ENCODE data around the gene SH3YL1.

Gene SH3YL1, protein sequence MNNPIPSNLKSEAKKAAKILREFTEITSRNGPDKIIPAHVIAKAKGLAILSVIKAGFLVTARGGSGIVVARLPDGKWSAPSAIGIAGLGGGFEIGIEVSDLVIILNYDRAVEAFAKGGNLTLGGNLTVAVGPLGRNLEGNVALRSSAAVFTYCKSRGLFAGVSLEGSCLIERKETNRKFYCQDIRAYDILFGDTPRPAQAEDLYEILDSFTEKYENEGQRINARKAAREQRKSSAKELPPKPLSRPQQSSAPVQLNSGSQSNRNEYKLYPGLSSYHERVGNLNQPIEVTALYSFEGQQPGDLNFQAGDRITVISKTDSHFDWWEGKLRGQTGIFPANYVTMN

DNA sequence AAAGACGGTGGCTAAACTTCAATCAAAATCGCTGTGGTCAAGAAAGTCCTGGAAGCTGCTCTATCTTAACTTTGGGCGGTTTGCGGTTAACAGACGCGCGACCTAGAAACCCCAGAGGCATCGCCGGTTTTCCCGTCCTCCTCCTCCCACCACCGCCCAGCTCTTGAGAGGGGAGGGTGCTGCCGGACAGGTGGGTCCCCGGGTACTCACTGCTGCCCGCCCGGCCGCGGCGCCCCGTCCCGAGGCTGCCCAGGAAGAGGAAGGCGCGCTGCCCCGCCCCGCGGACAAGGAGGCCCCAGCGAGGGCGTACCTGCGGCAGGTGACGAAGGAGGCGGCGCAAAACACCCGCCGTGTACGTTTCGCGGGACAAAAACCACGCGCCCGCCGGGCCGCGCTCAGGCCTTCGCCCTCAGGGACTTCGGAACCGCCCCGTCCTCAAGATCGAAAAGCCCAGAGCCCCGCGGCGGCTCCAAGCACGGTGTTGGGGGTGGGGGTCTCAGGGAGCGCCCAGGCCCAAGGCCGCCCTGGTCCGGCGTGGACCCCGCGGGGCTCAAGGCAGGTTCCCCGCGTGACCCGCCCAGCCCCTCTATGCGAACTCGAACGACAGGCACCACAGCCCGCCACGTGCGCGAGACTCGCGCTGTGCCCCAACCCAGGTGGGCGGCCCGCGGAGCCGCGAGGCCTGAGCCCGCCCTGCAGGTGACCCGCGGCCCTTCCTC, at the start of gene SH3YL1:
TSS of gene SH3YL1 (minus strand) at position 259 of the 719 bp plus-strand sequence. CDS start at position 211, 48 bp downstream.
- no peak for DNase-seq

- no peak for DNase-seq
These were observed 47.2 kb upstream of the SH3YL1 start for GRCh38 chr2:310994-311393.

- no peak for DNase-seq
These were observed 46.2 kb upstream of the SH3YL1 start for GRCh38 chr2:309954-310510.

GRCh38 chr2:309148-309953, 45.5 kb upstream of the SH3YL1 start:
- DNase-seq: no peak

- DNase-seq: no peak
These were observed 41.5 kb upstream of the SH3YL1 start for GRCh38 chr2:305366-305765.

DNA sequence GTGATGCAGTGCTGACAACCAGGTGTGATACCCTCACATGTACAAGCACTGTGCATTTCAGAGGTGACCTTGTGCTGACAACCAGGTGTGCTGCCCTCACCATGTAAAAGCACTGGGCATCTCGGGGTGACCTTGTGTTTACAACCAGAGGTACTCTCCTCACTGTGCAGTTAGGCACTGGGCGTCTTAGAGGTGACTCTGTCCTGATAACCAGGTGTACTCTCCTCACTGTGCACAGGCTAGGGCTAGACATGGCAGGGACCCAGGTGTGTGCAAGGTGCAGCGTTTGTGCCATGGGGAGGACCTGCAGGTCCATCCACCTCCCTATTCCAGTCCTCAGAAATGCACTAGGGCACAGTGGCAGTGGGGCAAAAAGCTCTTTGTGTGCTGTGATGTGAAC, 32.5 kb upstream of the SH3YL1 start:
- DNase-seq: no peak

DNA sequence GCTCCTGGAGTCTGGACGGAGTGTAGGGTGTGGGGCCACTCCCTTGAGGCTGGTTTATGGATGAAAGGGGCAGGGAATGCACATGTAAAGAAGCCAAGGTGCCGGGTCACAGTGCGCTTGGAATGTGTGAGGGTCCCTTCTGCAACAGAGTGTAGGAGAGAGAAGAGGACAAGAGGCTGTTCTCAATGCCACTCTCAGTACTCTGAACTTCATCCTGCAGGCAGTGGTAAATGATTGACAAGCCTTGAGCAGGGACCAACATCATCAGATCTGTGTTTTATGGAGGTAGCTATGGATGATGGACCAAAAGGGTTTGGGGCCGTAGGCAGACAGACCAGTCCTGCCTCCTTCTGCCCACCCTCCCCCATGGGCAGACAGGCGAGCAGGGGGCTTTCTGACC, 31.3 kb upstream of the SH3YL1 start:
- DNase-seq: no peak

DNA sequence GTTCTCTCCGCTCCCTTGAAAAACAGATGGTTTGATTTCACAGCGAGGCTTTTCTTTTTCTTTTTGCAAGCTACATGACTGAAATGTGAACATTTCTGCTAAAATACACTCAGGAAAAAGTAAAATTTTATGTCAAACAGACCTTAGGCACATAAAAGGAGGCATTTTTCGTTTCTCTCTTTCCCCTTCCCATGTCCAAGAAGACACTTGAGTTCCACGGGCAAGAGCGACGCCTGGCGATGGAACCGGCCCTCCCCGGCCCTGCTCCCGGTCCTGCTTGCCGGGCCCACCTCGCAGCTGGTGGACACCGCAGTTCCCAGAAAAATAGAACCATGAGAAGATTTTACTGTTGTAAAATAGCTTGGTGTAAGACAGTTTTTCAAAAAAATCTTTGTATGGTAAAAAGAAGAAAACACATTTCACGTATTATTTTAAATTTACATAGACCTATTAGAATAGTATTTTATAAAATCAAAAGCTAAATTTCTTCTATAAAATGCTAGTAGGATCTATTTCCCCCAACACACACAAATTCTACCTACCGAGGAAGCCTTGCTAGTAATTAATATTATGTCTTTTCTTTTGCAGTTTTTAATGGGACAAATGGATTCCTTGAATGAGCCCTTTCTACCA, 26.4 kb upstream of the SH3YL1 start:
- DNase-seq: peak; percentile 76 to 83

DNA sequence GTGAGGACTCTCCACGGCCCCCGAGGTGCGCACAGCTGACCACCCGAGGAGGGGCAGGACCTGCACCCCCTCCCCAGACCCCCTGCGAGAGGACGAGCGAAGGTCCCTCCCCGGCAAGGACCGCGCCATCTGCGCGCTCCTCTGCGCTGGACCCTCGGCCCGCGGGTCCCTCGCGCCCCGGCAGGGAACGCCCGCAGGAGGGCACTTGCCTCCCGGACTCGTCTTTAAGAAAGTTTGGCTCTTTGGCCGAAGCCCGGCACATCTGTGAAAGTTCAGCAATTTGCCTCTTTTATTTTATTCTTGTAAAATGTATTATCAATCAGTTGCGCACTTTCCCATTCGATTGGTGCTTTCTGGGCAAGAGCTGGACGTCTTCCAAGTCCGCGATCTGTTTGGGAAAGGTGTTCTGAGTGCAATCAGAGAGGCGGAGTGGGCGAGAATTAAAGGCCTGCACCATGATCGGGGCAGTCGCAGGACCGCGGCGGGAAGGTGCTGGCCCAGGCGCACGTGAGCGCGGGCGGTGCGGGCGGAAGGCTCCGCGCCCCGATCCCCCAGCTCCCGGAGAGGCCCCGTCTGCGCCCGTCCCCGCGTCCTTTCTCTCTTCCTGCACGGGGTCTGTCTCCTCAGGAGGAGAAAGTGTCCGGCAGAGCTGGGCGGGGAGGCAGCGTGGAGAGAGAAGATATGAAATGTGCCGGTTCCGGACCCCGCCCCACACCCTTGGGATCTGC, 25.7 kb upstream of the SH3YL1 start:
- no peak for DNase-seq

DNA sequence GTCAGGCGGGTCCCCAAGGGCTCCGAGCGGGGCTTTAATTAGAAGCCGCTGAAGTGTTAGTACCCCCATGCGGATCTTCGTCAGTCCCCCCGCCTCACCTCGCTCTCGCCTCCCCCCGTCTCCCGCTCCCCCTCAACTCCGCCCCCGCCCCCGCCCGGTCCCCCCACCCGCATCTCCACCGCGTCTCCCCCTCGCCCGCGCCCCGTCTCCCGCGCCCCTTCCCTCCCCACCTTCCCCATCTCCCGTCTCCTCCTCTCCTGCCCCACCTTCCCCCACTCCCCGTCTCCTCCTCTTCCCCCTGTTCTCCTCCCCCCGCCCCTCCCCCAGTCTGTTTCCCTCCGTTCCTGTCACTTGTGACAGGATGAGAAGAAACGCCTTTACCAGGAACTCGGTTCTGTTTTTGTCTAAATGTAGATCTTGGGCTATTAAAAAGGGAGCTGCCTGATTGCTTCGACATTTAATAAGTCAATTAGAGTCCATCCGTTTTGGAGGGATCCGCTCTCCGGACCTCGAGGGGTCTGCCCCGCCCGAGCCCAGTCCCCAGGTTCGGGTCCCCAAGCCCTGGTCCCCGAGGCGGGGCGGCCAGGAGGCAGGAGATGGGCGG, 25.0 kb upstream of the SH3YL1 start:
- no peak for DNase-seq

GRCh38 chr2:287911-288757, 24.3 kb upstream of the SH3YL1 start, which contains the start of gene ALKAL2:
TSS of gene ALKAL2 (minus strand) at chr2:288091. CDS start at chr2:287835, 256 bp downstream.
- no peak for DNase-seq

- DNase-seq: no peak
These were observed 23.6 kb upstream of the SH3YL1 start for GRCh38 chr2:287471-287885.

DNA sequence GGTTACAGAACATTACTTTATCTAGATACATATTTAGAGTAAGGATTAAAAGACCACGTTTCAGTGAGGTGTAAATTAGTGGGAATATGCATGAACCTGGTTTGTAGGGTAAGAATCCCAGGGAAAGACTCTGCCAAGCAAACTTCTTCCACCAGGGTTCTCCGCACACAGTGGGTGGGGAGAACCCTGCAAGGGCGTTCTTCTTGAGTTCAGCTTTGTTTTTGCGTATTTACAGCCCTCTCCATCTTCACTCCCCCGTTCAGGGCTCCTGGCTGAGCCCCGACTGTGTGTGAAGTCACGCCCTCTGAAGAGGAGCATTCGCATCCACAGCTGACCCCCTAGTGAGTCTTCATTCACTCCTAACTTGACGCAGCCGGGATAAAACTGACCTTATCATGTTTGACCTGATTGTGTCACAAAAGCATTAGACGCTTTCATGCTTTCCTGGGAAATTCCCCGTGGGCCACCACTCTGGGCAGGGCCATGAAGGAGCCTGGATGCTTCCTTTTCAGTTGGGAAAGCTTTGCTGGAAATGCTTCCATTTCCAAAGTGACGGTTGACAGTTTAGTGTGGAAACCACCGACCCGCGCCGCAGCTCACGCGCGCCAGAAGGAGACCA, 23.1 kb upstream of the SH3YL1 start:
- no peak for DNase-seq

GRCh38 chr2:286035-286434, 22.2 kb upstream of the SH3YL1 start:
- DNase-seq: no peak

DNA sequence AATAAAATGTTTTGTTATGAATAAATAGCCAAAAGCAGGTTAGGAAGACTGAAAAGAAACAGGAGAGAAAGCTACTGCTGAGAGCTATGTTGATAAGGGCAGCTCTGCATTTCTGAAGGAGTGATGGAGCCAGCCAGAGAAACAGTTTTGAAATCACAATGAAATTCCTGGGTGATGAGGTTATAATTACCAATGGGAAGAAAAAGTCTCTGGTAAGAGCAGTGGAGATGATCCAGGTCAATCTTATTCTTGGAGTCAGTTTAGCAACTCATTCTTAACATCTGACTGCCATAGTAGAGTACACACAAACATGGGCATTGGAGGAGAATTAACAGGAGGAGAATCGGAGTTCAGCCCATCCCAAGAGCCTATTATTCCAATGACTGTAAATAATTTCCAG, 21.7 kb upstream of the SH3YL1 start:
- DNase-seq: no peak

- no peak for DNase-seq
These were observed 21.2 kb upstream of the SH3YL1 start for GRCh38 chr2:284896-285492.

DNA sequence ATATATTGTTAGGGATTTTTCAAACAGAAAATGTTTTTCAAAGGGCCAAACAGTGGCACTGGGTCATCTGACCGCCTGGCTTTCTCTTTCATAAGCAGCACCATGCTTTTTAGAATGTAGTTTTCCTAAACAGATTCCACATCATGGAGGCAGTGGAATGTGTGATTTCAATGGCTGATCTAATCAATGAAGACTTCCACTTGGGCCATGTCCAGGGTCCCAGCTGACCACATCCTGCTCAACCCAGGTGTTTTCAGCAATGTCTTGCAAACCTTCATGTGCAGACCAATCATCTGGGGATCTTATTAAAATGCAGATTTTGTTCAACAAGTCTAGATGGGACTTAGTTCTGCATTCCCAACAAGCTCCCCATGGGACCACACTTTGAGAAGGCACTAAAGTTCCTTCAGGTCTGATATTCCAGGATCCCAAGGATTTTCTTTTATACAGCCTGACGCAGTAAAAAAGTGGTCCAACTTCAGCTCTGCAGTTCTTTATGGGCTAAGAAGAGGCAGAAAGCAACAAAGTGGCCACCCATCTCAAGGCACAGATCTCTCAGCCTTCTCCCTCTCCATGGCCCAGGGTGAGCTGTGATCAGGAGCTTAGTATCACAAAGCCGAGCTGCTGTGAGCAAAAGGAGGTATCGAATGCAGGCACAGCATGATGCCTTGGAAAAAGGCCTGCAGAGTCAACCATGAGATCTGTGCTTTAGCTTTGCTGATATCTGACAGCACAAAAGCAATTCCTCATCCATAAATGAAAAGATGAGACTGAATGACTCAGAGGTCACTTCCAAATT, 20.4 kb upstream of the SH3YL1 start:
- DNase-seq: no peak

All from hippocampal formation (tissue), 2 donors.